GM12878 (cell line): ENCODE data around the gene NASP. TPM values are rescaled to one million over a fixed set of nuclear protein-coding genes. Genes with fewer than 3 reads are reported as not detected.

Experiments
- BACH1 ChIP-seq: fragments of 450-650 bp; IDR thresholded peaks from 2 replicates; pipeline ENCODE4 v1.6.1; 2017; ENCODE audit warnings: mild to moderate bottlenecking, borderline replicate concordance
- BCL11A ChIP-seq: IDR thresholded peaks from 2 replicates; pipeline ENCODE4 v1.6.1; 2011; ENCODE audit warnings: low read depth, low read length
- BRCA1 ChIP-seq: IDR thresholded peaks from 2 replicates; pipeline ENCODE4 v1.6.1; 2011; ENCODE audit warnings: low read depth, low read length, improper control_type of control experiment
- CBX3 ChIP-seq: fragments of 200-600 bp; sonication (generic); IDR thresholded peaks from 2 replicates; pipeline ENCODE4 v1.6.1; 2016; ENCODE audit warnings: low read depth, borderline replicate concordance
- CHD2 ChIP-seq: IDR thresholded peaks from 2 replicates; pipeline ENCODE4 v1.6.1; 2011; ENCODE audit warnings: low read depth, low read length, improper control_type of control experiment, borderline replicate concordance
- FOXK2 ChIP-seq: fragments of 450-650 bp; IDR thresholded peaks from 2 replicates; pipeline ENCODE4 v1.6.1; 2017; ENCODE audit warnings: mild to moderate bottlenecking, moderate library complexity
- GABPA ChIP-seq: IDR thresholded peaks from 2 replicates; pipeline ENCODE4 v1.6.1; 2014; ENCODE audit warnings: antibody characterized with exemption, low read depth, mild to moderate bottlenecking, inconsistent platforms
- GATAD2B ChIP-seq: fragments of 450-650 bp; conservative IDR thresholded peaks from 2 replicates; pipeline ENCODE4 v1.6.1; 2017; ENCODE audit warnings: low read depth, mild to moderate bottlenecking, moderate library complexity
- HCFC1 ChIP-seq: fragments of 150-350 bp; IDR thresholded peaks from 2 replicates; pipeline ENCODE4 v1.6.1; 2014; ENCODE audit warnings: low read length
- IKZF1 ChIP-seq: fragments of 450-650 bp; conservative IDR thresholded peaks from 2 replicates; pipeline ENCODE4 v1.6.1; 2017; ENCODE audit warnings: antibody characterized with exemption, mild to moderate bottlenecking
- JUND ChIP-seq: IDR thresholded peaks from 2 replicates; pipeline ENCODE4 v1.6.1; 2012; ENCODE audit warnings: low read depth, mild to moderate bottlenecking, low read length, improper control_type of control experiment, moderate library complexity
- MTA2 ChIP-seq: fragments of 450-650 bp; IDR thresholded peaks from 2 replicates; pipeline ENCODE4 v1.6.1; 2016; ENCODE audit warnings: low read depth, mild to moderate bottlenecking, moderate library complexity
- MYB ChIP-seq: fragments of 150-350 bp; IDR thresholded peaks from 2 replicates; pipeline ENCODE4 v1.6.1; 2014; ENCODE audit warnings: mild to moderate bottlenecking, low read depth, low read length, borderline replicate concordance
- NFYA ChIP-seq: IDR thresholded peaks from 2 replicates; pipeline ENCODE4 v1.6.1; 2011; ENCODE audit warnings: low read depth, mild to moderate bottlenecking, low read length, improper control_type of control experiment, borderline replicate concordance
- POLR2A ChIP-seq: IDR thresholded peaks from 2 replicates; pipeline ENCODE4 v1.6.1; 2011; ENCODE audit warnings: low read depth, mild to moderate bottlenecking, low read length
- POLR2AphosphoS2 ChIP-seq: IDR thresholded peaks from 2 replicates; pipeline ENCODE4 v1.6.1; 2011; ENCODE audit warnings: low read depth, mild to moderate bottlenecking, low read length, improper control_type of control experiment, moderate library complexity
- POLR2AphosphoS5 ChIP-seq: IDR thresholded peaks from 2 replicates; pipeline ENCODE4 v1.6.1; 2011; ENCODE audit warnings: mild to moderate bottlenecking, low read length, inconsistent platforms
- RFX5 ChIP-seq: IDR thresholded peaks from 2 replicates; pipeline ENCODE4 v1.6.1; 2011; ENCODE audit warnings: low read depth, low read length, improper control_type of control experiment
- RUNX3 ChIP-seq: IDR thresholded peaks from 2 replicates; pipeline ENCODE4 v1.6.1; 2012; ENCODE audit warnings: low read length, inconsistent platforms
- SMARCA5 ChIP-seq: fragments of 450-650 bp; IDR thresholded peaks from 2 replicates; pipeline ENCODE4 v1.6.1; 2017; ENCODE audit warnings: mild to moderate bottlenecking
- SUZ12 ChIP-seq: fragments of 200-600 bp; sonication (generic); IDR thresholded peaks from one replicate; pipeline ENCODE4 v1.6.1; 2018; ENCODE audit warnings: antibody characterized with exemption, mild to moderate bottlenecking; ENCODE audit not compliant: unreplicated experiment
- TARDBP ChIP-seq: IDR thresholded peaks from 2 replicates; pipeline ENCODE4 v1.6.1; 2016; ENCODE audit warnings: borderline replicate concordance
- TBL1XR1 ChIP-seq: IDR thresholded peaks from 2 replicates; pipeline ENCODE4 v1.6.1; 2012; ENCODE audit warnings: low read depth, low read length, improper control_type of control experiment
- TCF7 ChIP-seq: IDR thresholded peaks from 2 replicates; pipeline ENCODE4 v1.6.1; 2014; ENCODE audit warnings: antibody characterized with exemption, borderline replicate concordance
- YBX1 ChIP-seq: fragments of 450-650 bp; IDR thresholded peaks from 2 replicates; pipeline ENCODE4 v1.6.1; 2016; ENCODE audit warnings: antibody characterized with exemption
- YY1 ChIP-seq: IDR thresholded peaks from 2 replicates; pipeline ENCODE4 v1.6.1; 2011; ENCODE audit warnings: low read depth, mild to moderate bottlenecking, low read length
- ZNF207 ChIP-seq: fragments of 450-650 bp; IDR thresholded peaks from 2 replicates; pipeline ENCODE4 v1.6.1; 2014; ENCODE audit warnings: antibody characterized with exemption, mild to moderate bottlenecking, borderline replicate concordance
- ZNF384 ChIP-seq: IDR thresholded peaks from 2 replicates; pipeline ENCODE4 v1.6.1; 2012; ENCODE audit warnings: low read depth, mild to moderate bottlenecking, low read length, improper control_type of control experiment, borderline replicate concordance
- polyA plus RNA-seq, 11 experiments: library from polyadenylated mRNA; depleted of rRNA in 4 of 11; unstranded in 6 of 11; stranded (reverse) in 5 of 11; fragments of >200 nt; fragmentation: Nextera tagmentation in 4 of 11; fragmentation: Illumina TruSeq in 1 of 11; extraction: Ambion mirVana in 4 of 11; extraction: Trizol in 1 of 11; gene quantifications; 1 replicate in 1 of 11; 2 replicates in 10 of 11; pipeline versions ENCODE4 v1.2.1 to v1.2.3, GENCODE V29; 2011 to 2016; ENCODE audit warnings: inconsistent platforms in 2 of 11, missing spikeins in 2 of 11, low read depth in 1 of 11
- total RNA-seq, 4 experiments: library from RNA; depleted of rRNA in 3 of 4; stranded (reverse); fragments of >200 nt in 3 of 4; fragmentation: Illumina TruSeq in 1 of 4; extraction: Trizol in 1 of 4; gene quantifications; 2 replicates each; pipeline versions ENCODE4 v1.2.1 to v1.2.3, GENCODE V29; 2013 to 2021
- TF ChIP-seq, protein P1 (sequence below): IDR thresholded peaks from 2 replicates; pipeline ENCODE4 v1.6.1; 2012; ENCODE audit warnings: low read length, inconsistent platforms
- TF ChIP-seq, protein P2 (sequence below): fragments of 450-650 bp; formaldehyde crosslinking; IDR thresholded peaks from 2 replicates; pipeline ENCODE4 v1.5.0; 2022; ENCODE audit warnings: mild to moderate bottlenecking, missing genetic modification characterization

The NASP gene
- total and polyA plus RNA-seq, 10 of the 15 experiments (the other 5 are each of a cell fraction or from before 2014, with no cell fraction given), result 111 to 321 (median 205) TPM

DNA sequence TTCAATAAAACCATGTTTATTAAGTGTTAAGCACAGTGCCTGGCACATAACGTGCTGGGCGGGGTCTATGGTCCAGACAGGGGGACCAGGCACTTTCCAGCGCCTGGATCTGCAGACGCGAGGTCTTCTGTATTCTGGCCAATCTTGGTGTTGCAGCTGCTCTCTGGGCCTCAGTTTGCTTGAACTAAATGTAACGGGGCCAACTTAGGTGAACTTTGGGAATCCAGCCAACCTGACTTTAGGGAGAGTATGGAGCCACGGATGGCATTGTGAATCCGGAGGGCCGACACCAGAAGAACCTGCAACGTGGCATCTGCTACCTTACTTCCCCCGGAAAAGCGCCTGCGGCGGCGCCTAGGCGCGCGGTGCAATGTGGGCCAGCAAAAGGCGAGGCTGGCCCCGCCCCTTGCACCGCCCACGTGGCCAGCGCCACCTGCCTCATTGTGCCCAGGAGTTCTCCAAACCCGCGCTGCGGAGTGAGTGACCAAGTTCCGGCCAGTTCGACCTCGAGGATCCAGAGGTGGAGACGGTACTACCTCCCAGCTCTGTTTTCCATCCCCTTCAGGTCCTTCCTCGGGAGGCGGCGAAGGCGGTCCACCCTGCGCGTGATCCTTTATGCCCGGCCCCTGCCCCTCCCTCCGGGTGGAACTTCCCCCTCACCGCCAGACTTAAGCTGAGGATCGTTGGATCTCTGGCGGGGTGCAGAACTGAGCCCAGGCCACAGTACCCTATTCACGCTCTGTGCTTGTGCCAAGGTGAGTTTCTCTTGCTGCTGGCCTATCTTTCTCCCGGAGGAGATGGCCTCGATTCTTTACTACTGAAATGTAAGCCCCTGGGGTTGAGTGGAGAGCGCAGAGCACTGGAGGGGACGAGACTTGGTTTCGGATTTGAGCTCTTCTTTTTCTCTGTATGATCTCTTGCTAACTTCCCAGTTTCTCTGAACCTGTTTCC, 33.2 kb upstream of the NASP start, which contains the start of gene AKR1A1 (continued):
- TF ChIP-seq SUZ12 (no peak), YBX1 (no peak), RUNX3 (peak; percentile 48), MTA2 (no peak), JUND (peak; percentile 81; the same call in 1 of the 2 replicates), YY1 (no peak), ZNF384 (no peak), SMARCA5 (no peak), CBX3 (no peak), POLR2AphosphoS5 (peak; percentile 97), BACH1 (peak; percentile 85; the same call in 1 of the 2 replicates), TBL1XR1 (no peak), TCF7 (no peak), BCL11A (no peak), CHD2 (0 out of 2 replicates have a peak, but pooled peaks have one; percentile 40), FOXK2 (peak; percentile 92), NFYA (no peak), POLR2A (peak; percentile 92), GATAD2B (peak; percentile 85; the same call in 1 of the 2 replicates), MYB (no peak), POLR2AphosphoS2 (0 out of 2 replicates have a peak, but pooled peaks have one; percentile 57), ZNF207 (peak; percentile 60; the same call in 1 of the 2 replicates), HCFC1 (no peak; the same call in 1 of the 2 replicates), BRCA1 (no peak), RFX5 (0 out of 2 replicates have a peak, but pooled peaks have one; percentile 25), GABPA (peak; percentile 72), TARDBP (no peak), IKZF1 (peak; percentile 79)
- TF ChIP-seq, protein P1, sequence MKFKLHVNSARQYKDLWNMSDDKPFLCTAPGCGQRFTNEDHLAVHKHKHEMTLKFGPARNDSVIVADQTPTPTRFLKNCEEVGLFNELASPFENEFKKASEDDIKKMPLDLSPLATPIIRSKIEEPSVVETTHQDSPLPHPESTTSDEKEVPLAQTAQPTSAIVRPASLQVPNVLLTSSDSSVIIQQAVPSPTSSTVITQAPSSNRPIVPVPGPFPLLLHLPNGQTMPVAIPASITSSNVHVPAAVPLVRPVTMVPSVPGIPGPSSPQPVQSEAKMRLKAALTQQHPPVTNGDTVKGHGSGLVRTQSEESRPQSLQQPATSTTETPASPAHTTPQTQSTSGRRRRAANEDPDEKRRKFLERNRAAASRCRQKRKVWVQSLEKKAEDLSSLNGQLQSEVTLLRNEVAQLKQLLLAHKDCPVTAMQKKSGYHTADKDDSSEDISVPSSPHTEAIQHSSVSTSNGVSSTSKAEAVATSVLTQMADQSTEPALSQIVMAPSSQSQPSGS, result no peak
- TF ChIP-seq, protein P2, sequence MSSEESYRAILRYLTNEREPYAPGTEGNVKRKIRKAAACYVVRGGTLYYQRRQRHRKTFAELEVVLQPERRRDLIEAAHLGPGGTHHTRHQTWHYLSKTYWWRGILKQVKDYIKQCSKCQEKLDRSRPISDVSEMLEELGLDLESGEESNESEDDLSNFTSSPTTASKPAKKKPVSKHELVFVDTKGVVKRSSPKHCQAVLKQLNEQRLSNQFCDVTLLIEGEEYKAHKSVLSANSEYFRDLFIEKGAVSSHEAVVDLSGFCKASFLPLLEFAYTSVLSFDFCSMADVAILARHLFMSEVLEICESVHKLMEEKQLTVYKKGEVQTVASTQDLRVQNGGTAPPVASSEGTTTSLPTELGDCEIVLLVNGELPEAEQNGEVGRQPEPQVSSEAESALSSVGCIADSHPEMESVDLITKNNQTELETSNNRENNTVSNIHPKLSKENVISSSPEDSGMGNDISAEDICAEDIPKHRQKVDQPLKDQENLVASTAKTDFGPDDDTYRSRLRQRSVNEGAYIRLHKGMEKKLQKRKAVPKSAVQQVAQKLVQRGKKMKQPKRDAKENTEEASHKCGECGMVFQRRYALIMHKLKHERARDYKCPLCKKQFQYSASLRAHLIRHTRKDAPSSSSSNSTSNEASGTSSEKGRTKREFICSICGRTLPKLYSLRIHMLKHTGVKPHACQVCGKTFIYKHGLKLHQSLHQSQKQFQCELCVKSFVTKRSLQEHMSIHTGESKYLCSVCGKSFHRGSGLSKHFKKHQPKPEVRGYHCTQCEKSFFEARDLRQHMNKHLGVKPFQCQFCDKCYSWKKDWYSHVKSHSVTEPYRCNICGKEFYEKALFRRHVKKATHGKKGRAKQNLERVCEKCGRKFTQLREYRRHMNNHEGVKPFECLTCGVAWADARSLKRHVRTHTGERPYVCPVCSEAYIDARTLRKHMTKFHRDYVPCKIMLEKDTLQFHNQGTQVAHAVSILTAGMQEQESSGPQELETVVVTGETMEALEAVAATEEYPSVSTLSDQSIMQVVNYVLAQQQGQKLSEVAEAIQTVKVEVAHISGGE (CRISPR knock-in tag), result no peak
